ENCODE results near the gene MRPL36. TPM values are rescaled to one million over a fixed set of nuclear protein-coding genes. Genes with fewer than 3 reads are reported as not detected.

MRPL36 gene
- polyA plus RNA-seq, 1 donor (not counting 4 experiments of a cell fraction or from before 2014, with no cell fraction given), result 121 TPM

DNA sequence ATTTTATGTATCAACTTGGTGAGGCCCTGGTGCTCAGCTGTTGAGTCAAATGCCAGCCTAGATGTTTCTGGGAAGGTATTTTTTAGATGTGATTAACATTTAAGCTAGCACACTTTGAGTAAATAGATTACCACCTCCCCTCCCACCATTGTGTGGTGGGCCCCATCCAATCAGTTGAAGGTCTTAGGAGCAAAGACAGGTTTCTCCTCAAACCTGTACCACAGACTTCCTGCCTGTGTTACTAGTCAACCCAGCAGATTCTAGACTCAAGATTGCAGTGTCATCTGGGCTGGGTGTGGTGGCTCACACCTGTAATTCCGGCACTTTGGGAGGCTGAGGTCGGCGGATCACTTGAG, 33.8 kb downstream of the MRPL36 start:
- FAIRE-seq, result no peak
- Histone ChIP-seq H3K27me3 (ENCODE audit: control insufficient read depth, extremely low read depth, insufficient read depth, low read length) (no peaks in the 10 kb centered on the region), H3K4me3 (ENCODE audit: control insufficient read depth in 2 of 3, extremely low read depth in 1 of 3, insufficient read depth in 2 of 3, low read depth in 1 of 3, low read length in 3 of 3) (no peak overlapping the region), H3K79me2 (ENCODE audit: control insufficient read depth, insufficient read depth, low read length) (no peaks in the 10 kb centered on the region), H3K4me2 (ENCODE audit: control insufficient read depth, extremely low read depth, insufficient read depth, low read depth, low read length) (no peak overlapping the region), H3K36me3 (ENCODE audit: control insufficient read depth in 2 of 2, extremely low read depth in 1 of 2, insufficient read depth in 2 of 2, low read length in 2 of 2) (no peaks in the 10 kb centered on the region), H3K9ac (ENCODE audit: control insufficient read depth, extremely low read depth, insufficient read depth, low read length) (no peak overlapping the region), H3K4me1 (ENCODE audit: control insufficient read depth, extremely low read depth, insufficient read depth, low read length) (no peaks in the 10 kb centered on the region), H2AFZ (ENCODE audit: control insufficient read depth, low read length) (no peak overlapping the region), H3K9me1 (ENCODE audit: control insufficient read depth, extremely low read depth, insufficient read depth, low read length) (no peaks in the 10 kb centered on the region), H3K9me3 (ENCODE audit: control insufficient read depth, low read depth, low read length) (no peaks in the 10 kb centered on the region), H3K27ac (ENCODE audit: control insufficient read depth, insufficient read depth, low read length) (no peak overlapping the region), H4K20me1 (ENCODE audit: control insufficient read depth, extremely low read depth, insufficient read depth, low read length) (no peaks in the 10 kb centered on the region)
- dilution Hi-C loops (cut with MboI; ENCODE audit: extremely low pct_ligation_motif_present, low sequenced_read_pairs), result no loop called here
- no peak for DNase-seq (ENCODE audit: low read depth, low spot score)
- no peak for TF ChIP-seq CTCF (optimal IDR thresholded peaks at IDR 0.05 in 1 of 3, IDR thresholded peaks at IDR 0.05 in 1 of 3, conservative IDR thresholded peaks at IDR 0.05 in 1 of 3; ENCODE audit: extremely low read depth in 1 of 3, insufficient read depth in 2 of 3, low read length in 3 of 3)
- TF ChIP-seq EZH2 (IDR thresholded peaks at IDR 0.05; ENCODE audit: low read length), result no peak

GRCh38 chr5:1765141-1765879, 34.3 kb downstream of the MRPL36 start:
- no peaks in the 10 kb centered on the region for H3K36me3 ChIP-seq (ENCODE audit: control insufficient read depth in 2 of 2, extremely low read depth in 1 of 2, insufficient read depth in 2 of 2, low read length in 2 of 2)
- H3K4me3 ChIP-seq (ENCODE audit: control insufficient read depth in 2 of 3, extremely low read depth in 1 of 3, insufficient read depth in 2 of 3, low read depth in 1 of 3, low read length in 3 of 3), result no peak overlapping the region
- no peaks in the 10 kb centered on the region for H3K4me1 ChIP-seq (ENCODE audit: control insufficient read depth, extremely low read depth, insufficient read depth, low read length)
- H3K27ac ChIP-seq (ENCODE audit: control insufficient read depth, insufficient read depth, low read length), result no peak overlapping the region
- H2AFZ ChIP-seq (ENCODE audit: control insufficient read depth, low read length), result no peak overlapping the region
- no peaks in the 10 kb centered on the region for H3K9me3 ChIP-seq (ENCODE audit: control insufficient read depth, low read depth, low read length)
- no peaks in the 10 kb centered on the region for H3K9me1 ChIP-seq (ENCODE audit: control insufficient read depth, extremely low read depth, insufficient read depth, low read length)
- no peak for TF ChIP-seq EZH2 (IDR thresholded peaks at IDR 0.05; ENCODE audit: low read length)
- no peak for TF ChIP-seq CTCF (optimal IDR thresholded peaks at IDR 0.05 in 1 of 3, IDR thresholded peaks at IDR 0.05 in 1 of 3, conservative IDR thresholded peaks at IDR 0.05 in 1 of 3; ENCODE audit: extremely low read depth in 1 of 3, insufficient read depth in 2 of 3, low read length in 3 of 3)
- dilution Hi-C loops (cut with MboI; ENCODE audit: extremely low pct_ligation_motif_present, low sequenced_read_pairs), result no loop called here
- DNase-seq (ENCODE audit: low read depth, low spot score) (no peak), FAIRE-seq (no peak)
- H3K27me3 ChIP-seq (ENCODE audit: control insufficient read depth, extremely low read depth, insufficient read depth, low read length), result no peaks in the 10 kb centered on the region
- H3K79me2 ChIP-seq (ENCODE audit: control insufficient read depth, insufficient read depth, low read length), result no peaks in the 10 kb centered on the region
- H3K4me2 ChIP-seq (ENCODE audit: control insufficient read depth, extremely low read depth, insufficient read depth, low read depth, low read length), result no peak overlapping the region
- no peaks in the 10 kb centered on the region for H4K20me1 ChIP-seq (ENCODE audit: control insufficient read depth, extremely low read depth, insufficient read depth, low read length)
- H3K9ac ChIP-seq (ENCODE audit: control insufficient read depth, extremely low read depth, insufficient read depth, low read length), result no peak overlapping the region

Data from keratinocyte (primary cell).